ENCODE measurements around the gene MFAP3L.

DNA sequence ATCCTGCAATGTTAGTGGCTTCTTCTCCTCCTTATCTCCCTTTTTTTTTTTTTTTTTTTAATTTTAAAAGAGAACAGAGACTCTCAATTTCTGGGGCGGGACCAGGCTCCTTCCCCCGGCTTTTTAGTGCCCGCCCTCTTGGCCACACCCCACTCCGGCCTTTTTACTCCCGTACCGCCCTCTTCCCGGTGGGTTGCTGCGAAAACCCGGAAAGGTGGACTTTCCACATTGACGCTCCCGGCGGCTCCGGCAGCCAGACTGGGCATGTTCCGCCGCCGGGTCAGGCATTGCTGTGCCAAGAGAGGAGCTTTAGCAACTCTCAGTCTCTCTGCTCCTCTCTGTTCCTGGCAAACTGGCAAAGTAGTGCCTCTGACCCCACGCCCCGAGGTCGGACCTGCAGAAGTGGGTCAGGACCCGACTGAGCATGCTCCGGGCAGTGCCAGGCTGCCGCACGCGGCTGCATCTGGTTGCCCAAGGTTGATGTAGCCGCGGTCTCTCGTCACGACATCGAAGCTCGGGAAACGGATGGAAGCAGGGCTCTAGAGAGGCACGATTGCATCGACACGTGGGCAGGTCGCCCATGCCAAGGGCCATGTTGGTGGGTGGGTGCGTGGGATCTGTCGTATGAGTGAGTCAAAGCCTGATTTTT lies 1.1 kb upstream of the MFAP3L start:
- TF ChIP-seq, protein P1, sequence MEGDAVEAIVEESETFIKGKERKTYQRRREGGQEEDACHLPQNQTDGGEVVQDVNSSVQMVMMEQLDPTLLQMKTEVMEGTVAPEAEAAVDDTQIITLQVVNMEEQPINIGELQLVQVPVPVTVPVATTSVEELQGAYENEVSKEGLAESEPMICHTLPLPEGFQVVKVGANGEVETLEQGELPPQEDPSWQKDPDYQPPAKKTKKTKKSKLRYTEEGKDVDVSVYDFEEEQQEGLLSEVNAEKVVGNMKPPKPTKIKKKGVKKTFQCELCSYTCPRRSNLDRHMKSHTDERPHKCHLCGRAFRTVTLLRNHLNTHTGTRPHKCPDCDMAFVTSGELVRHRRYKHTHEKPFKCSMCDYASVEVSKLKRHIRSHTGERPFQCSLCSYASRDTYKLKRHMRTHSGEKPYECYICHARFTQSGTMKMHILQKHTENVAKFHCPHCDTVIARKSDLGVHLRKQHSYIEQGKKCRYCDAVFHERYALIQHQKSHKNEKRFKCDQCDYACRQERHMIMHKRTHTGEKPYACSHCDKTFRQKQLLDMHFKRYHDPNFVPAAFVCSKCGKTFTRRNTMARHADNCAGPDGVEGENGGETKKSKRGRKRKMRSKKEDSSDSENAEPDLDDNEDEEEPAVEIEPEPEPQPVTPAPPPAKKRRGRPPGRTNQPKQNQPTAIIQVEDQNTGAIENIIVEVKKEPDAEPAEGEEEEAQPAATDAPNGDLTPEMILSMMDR (conservative IDR thresholded peaks at IDR 0.05; ENCODE audit: low read depth, low read length) = no peak
- no peak for TF ChIP-seq EZH2 (IDR thresholded peaks at IDR 0.05; ENCODE audit: low read length, unreplicated experiment)
- no peak for TF ChIP-seq EZH2phosphoT487 (IDR thresholded peaks at IDR 0.05; ENCODE audit: borderline replicate concordance, low read length)

Measured in PC-3 (cell line).